Fibroblast of mammary gland (primary cell): ENCODE data around the gene D2HGDH.
"Not testable (repeated sequence)": the region's sequence is repeated elsewhere in the genome, so short reads cannot be mapped to it uniquely, and the experiment has no call there.

Experiments
- DNase-seq: peaks from one replicate; pipeline ENCODE4 v3.0.0-alpha.2; 2010; ENCODE audit warnings: low read depth
- H3K4me3 ChIP-seq: 2 replicates; pipeline ENCODE4 v1.5.1; 2011; ENCODE audit warnings: low read depth, mild to moderate bottlenecking, low read length, moderate library complexity; ENCODE audit not compliant: control insufficient read depth
- CTCF ChIP-seq: conservative IDR thresholded peaks from 2 replicates; pipeline ENCODE4 v1.5.1; 2011; ENCODE audit warnings: low read depth, low read length, inconsistent platforms; ENCODE audit not compliant: control insufficient read depth, insufficient read depth

Gene D2HGDH

DNA sequence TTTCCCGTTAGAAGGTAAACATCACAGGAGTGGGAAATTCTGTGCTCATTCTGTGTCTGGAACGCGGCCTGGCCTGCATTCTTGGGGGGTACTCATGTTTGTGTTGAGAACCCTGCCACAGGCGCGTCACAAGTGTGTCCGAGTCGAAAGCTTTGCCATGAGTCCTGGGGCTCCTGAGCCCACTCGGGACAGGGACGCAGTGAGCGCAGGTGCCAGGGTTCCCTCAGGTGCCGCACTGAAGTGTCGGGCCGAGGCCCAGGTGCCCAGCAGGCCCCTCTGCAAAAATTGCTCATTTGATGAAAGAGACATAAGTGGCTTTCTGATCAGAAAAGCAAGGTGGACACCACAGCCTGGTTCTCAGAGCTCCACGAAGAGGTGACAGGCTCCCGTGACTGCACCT, 4.7 kb downstream of the D2HGDH start:
- TF ChIP-seq CTCF, result no peak
- no peak overlapping the region for H3K4me3 ChIP-seq
- DNase-seq, result no peak

DNA sequence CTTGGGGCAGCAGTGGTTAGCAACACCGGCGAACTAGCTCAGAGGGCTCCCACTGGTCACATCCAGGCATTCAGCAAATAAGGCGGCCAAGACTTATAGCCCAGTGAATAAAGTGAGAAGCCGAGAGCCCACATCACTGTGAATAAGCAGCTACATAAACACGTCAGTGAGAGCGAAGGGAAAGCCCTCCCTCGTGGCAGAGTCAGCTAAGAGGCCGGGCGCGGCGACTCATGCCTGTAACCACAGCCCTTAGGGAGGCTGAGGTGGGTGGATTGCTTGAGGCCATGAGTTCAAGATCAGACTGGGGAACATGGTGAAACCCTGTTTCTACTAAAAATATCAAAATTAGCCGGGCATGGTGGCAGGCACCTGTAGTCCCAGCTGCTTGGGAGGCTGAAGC, 5.2 kb downstream of the D2HGDH start:
- H3K4me3 ChIP-seq, result no peak overlapping the region
- peak; percentile 77 for DNase-seq
- TF ChIP-seq CTCF, result no peak

DNA sequence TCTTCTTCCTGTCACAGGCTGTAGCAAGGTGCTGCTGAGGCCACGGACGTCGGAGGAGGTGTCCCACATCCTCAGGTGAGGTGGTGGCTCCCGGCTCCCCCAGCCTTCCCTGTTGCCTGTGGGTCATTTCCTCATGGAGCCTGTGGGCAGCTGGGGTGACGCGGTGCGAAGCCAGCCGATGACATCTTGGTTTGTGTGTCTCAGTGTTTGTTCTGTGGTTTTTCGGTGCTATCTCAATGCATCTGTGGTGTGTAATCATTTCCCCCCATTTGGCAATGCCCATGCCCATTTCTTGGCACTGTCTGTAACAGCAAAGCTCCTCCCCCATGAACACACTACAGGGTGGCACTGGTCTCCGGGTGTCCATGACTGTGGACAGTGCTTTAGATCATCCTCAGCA, 6.6 kb downstream of the D2HGDH start:
- no peak for TF ChIP-seq CTCF
- no peak overlapping the region for H3K4me3 ChIP-seq
- DNase-seq, result no peak

GRCh38 chr2:241742320-241742939, 8.0 kb downstream of the D2HGDH start:
- no peak overlapping the region for H3K4me3 ChIP-seq
- DNase-seq, result no peak
- TF ChIP-seq CTCF, result no peak

DNA sequence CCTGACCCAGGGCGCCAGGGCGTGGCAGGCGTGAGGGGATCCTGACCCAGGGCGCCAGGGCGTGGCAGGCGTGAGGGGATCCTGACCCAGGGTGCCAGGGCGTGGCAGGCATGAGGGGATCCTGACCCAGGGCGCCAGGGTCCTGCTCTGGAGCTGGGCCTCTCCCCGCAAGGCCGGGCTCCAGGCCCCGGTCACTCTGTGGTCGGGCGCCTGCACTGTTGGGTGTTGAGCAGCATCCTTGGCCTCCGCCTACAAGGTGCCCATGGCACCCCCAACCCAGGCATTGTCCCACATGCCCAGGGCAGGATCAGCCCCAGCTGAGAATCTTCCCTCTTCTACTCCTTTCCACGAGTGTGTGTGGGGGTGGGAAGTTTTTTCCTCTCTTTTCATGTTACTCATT, 8.6 kb downstream of the D2HGDH start:
- H3K4me3 ChIP-seq, DNase-seq: not testable (repeated sequence)

- no peak overlapping the region for H3K4me3 ChIP-seq
- no peak for DNase-seq
- TF ChIP-seq CTCF, result no peak
These were observed 9.2 kb downstream of the D2HGDH start for GRCh38 chr2:241743620-241744019.

DNA sequence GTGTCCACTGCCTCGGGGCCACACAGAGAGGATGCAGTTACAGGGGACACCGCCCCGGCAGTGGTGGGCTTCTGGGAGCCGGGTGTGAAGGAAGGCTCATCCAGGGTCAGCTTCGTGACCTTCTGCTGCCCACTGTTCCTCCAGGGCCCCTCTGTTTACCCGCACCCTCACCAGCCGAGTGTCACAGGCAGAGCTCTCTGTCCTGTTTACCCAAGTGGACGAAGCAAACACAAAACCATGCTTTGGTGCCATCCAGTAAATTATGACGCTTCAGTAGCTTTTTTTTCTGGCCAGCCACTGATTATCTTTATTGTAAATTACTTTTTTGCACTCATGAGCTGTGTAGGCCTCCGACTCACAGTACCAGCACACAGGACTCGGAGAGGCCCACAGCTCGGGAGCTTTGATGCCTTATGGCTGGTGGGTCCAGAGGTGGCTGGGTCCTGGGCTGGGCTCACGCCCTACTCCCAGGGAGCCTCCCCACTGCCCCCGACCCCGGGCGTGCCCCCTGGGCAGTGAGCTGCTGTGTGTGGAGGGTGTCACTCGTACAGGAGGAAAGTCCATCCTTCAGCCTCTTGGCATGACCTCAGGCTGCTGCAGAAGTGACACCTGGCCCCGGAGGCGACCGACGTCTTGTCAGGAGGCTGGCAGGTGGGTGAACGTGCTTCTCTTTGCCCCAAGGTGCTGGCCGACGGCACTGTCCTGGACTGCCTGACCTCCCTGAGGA, 9.8 kb downstream of the D2HGDH start:
- no peak for TF ChIP-seq CTCF
- DNase-seq, result no peak
- H3K4me3 ChIP-seq, result no peak overlapping the region
